Activated T-helper 1 cell treated with anti-CD3 and anti-CD28 coated beads, Interleukin-2, amount 50 U/mL, for 16 hours (primary cell): Measurements from ENCODE around the gene BMERB1.

Experiments
- DNase-seq, 2 donors: peaks; one replicate each; pipeline ENCODE4 v3.0.0-alpha.2; 2020; ENCODE audit warnings: low read depth in 1 of 2, low spot score in 1 of 2

BMERB1 gene

GRCh38 chr16:15608398-15609285 is 174.3 kb downstream of the BMERB1 start:
- no peak for DNase-seq

DNA sequence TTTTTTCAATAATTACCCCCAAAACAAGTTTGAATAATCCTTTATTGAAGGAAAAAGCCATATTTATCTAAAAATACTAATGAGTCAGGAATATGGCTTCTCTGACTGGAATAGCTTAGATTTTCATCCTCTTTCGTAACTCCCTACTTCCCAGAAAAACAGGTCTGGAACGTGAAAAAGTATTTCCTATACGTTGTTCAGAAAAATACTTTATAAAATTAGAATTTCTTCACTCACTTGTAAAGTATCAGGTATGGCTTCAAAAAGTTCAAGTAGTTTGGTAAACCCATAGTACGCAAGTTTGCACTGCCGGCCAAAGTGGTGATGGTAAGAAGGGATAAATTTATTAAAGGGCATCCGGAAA is 174.9 kb downstream of the BMERB1 start:
- DNase-seq = no peak

DNA sequence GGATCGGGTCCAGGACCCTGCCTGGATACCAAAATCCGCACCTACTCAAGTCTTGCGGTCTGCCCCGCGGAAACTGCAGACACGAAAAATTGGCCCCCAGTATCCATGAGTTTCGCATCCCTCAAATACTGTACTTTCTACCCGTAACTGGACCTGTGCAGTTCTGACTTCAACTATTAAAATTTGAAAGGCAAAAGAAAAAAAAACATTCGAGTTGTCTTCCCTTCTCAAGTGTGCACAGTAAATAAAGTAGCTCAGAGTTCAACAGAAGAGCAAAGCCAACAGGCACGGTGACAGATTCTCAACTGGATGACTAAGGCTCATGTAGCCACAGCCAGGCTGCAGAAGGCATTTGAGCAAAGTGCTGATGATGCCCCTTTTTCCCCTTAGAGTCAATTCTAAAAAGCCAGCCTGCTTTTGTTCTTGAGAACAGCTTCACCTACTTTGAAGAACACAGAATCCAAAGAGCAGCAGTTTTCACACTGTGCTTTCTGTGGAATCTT is 176.0 kb downstream of the BMERB1 start:
- no peak for DNase-seq

DNA sequence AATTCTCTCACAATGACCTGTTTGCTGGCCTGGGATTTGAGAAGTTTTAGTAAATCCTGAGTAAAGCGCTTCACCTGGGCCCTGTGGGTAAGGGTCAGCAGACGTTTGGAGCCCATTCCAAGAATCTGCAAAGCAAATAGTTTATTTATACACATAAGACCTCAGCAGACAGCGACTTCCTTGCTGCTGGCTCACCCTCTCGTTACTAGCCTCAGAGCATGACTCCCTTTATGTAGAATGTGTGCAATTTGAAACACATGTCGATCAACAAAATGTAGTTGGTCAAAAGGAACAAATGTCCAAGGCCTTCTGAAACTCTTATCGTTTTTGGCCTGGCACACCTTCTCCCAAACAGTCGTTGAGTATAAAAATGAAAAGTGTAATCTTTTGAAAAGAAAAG is 177.2 kb downstream of the BMERB1 start:
- DNase-seq = no peak

DNA sequence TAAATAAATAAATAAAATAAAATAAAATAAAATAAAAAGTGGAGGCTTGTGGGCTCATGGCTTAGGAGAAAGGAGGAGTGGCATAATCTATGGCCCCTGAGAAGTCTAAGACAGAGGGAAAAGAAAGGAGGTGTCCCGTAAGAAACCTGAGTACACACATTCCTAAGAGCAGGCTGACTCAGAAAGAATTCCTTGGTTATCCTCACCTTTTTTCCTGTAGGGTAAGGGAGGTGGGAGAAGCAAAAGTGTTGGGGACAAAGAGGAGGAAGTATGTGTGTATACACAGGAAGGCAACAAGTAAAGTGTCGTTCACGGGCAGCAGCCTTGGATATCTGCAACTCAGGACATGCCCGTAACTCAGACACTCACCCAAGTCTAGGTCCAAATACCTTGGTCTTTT is 179.3 kb downstream of the BMERB1 start:
- DNase-seq = no peak

GRCh38 chr16:15616012-15616411 is 181.6 kb downstream of the BMERB1 start:
- DNase-seq = no peak

- no peak for DNase-seq
Observed at GRCh38 chr16:15616475-15617165, 182.2 kb downstream of the BMERB1 start.

GRCh38 chr16:15617901-15618300 is 183.5 kb downstream of the BMERB1 start:
- no peak for DNase-seq

DNA sequence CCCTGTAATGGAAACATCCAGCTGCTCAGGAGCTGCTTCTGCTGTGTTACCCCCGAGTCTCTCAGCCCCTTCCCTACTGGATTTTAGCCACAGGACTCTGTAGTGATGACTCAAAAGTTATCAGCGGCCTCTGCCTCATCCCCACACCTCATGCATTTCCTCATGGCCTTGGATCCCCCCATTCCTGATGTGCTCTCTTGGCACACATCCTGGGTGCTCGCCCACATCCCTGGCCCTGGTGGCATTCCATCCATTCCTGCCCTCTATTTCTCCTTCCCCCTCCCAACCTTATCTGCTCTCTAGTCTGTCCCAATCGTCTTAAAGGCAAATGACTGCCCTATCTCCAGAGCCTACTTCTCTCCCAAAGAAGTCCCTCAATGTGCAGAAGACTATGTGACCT is 184.0 kb downstream of the BMERB1 start:
- no peak for DNase-seq

DNA sequence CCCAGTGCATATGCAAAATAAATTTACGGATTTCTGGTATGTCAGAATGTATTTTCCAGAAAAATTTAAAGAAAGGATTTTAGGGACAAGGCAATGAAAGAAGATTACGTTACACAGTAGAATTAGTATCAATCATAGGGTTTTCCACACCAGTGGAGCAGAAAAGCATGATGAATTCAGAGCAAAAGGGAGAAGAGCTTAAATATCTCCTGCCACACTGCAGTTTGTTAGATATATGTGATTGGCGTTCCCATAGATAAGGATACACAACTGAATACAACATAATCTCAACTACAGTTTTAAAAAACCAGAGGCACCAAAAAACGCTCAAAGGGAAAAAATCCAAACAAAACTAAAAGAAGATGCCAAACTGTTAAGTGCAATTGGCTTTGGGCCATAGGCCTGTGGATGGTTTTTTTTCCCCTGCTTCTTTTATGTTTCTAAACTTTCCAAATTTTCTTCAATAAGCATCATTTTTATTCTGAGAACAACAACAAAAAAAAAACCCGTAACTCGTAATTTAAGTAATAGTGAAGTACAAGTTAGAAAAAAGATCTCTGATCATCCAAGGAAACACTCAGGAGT is 186.3 kb downstream of the BMERB1 start:
- no peak for DNase-seq

DNA sequence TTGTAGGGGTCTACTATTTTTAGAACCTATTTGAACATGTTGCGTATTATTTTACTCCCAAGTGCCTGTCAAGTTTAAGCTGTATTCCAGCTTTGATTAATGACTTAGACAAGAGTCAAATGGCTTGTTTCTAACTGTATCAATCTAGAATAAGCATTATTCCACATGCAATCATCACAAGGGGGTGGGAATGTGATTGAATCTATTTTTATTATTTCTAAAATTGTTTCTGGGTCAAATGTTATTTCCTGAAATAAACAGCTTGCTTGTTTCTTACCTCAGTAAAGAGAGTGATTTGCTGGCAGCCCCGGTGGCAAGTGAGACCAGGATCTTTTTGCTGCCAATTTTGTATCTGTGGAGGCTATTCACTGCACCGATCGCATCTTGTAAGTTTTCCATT is 187.1 kb downstream of the BMERB1 start:
- no peak for DNase-seq

DNA sequence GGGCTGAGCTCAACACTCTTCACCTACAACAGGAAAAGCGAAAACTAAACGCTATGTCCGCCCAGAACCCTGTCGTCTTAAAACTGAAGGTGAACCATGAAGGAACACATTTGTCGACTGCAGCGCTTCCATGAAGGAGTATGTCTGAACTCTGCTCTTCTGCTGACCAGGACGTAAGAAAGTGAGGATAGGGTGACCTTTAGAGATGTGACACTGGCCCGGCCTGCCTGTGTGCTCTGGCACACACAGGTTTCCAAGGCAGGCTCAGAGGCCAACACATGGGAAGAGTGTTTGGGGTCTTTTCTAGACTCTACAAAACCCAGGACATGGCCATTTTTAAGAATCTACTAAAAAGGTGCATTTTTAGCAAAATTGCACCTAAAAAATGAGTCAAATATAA is 187.5 kb downstream of the BMERB1 start:
- no peak for DNase-seq

DNA sequence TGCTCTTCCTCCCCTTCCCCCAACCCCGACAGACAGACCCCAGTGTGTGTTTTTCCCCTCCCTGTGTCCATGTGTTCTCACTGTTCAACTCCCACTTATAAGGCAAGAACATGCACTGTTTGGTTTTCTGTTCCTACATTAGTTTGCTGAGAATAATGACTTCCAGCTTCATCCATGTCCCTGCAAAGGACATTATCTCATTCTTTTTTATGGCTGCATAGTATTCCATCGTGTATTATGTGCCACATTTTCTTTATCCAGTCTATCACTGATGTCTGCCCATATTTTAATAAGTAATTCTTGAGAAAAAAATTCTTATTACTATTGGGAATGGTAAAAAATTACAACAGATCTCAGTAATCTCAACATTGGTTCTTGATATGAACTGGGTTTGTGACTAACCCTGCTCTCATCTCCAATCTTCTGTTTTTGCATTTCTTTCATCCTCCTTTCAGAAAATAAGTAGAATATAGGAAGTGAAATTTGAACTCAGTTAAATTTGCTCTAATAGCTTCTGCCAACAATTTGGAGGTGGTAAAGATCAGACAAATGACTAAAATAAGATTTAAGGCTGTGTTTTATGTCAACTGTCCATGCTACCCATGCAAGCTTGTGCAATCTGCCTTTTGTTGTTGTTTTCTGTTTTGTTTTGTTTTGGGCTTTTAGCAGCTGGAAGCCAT is 197.5 kb downstream of the BMERB1 start:
- no peak for DNase-seq

DNA sequence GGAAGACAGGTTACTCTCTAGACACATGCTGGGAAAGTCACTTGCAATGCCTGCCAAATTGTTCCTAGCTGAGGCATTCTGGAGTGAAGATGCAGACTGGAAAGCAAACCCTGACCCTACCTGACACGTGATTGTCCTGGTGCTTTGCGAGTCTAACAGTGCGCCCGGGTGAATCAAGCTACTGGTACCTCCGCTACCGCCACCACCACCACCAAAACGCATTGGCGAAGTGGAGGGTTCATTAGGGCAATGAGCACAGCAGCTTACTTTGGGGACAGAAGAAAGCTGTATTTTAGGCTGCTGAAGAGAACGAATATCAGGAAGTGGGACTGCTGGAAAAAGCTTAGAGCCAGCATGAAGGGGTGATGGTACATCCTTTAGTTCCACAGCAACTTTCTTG is 201.5 kb downstream of the BMERB1 start:
- DNase-seq = no peak

DNA sequence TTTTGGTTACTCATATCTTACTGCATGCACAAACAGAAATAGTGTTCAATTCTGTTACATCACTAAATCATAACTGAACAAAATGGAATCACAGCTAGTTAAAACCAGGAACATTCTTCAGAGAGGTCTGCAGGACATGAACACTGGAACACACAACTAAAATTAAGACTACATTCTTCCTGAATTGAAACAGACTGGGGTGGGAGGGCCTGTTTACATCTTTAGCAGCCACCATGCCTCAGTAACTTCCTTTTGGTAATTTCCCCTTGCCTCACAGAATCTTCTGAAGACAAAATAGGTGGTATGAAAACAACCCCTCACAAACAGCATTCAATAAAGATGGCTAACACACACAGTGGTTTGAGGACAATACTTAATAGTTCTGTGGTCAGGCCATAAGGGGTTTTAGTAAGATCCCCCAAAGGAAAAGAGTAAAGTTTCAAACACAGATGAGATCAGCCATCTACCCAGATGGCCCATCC is 202.0 kb downstream of the BMERB1 start:
- DNase-seq = no peak
